Measurements from ENCODE around the gene SNX33.
"Not testable (repeated sequence)": the region's sequence is repeated elsewhere in the genome, so short reads cannot be mapped to it uniquely, and the experiment has no call there.

Gene SNX33

DNA sequence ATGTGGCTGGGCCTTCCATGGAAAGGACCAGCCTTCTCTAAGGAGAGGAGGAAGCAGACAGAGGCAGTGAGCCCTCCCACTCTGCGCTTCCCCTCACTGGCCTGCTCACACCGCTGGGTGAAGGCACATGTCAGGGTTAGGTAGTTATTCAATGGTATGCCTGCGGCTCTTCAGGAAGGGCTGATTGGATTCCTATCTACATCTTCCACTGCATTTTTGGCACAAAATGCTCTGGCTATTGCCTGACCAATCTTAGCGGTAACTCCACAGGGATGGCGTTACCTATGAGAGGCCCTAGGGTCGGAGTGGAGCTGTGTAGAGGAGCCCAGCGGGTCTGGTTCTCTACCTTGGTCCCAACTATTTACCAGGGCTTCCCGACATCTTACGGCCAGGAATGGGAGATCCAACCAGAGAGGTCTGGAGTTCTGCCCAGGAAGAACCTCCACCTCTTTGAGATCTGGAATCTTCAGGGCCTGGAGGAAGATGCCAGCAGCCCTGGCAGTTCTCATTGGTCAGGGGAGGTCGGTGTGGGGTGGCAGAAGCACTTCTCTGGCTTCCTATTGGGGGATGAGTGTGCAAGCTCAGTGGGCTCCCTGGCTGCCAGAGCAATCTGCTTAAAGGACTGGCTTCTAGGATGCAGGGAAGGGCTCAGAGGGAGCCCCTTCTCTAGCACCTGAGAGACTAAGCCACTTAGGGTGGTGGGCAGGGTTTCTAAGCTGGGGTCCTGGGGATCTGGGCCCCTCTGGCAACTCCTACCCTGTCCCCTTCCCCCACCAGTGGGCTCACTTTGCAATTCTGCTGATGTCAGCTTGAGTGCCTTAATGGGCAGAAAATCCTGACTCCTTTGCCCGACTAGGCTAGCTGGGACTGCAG lies 24.3 kb downstream of the SNX33 start:
- Histone ChIP-seq H3K9me3 (no peaks in the 10 kb centered on the region), H3K4me2 (peak overlapping the region; percentile 80), H3K27me3 (no peaks in the 10 kb centered on the region), H3K9ac (no peak overlapping the region), H4K20me1 (no peaks in the 10 kb centered on the region), H3K27ac (no peak overlapping the region), H3K4me1 (peaks cover 47% of the 10 kb centered on the region), H3K4me3 (no peak overlapping the region), H3K36me3 (no peaks in the 10 kb centered on the region)
- TF ChIP-seq Cebpa-rat (IDR thresholded peaks at IDR 0.05): no peak

GRCh38 chr15:75672646-75673425 lies 25.1 kb downstream of the SNX33 start:
- H3K27me3 ChIP-seq: no peaks in the 10 kb centered on the region
- H3K27ac ChIP-seq: peak overlapping the region; percentile 71
- TF ChIP-seq Cebpa-rat (IDR thresholded peaks at IDR 0.05): no peak
- no peak overlapping the region for H3K4me3 ChIP-seq
- peak overlapping the region; percentile 80 for H3K4me2 ChIP-seq
- peak overlapping the region; percentile 50; the same call in 1 of the 2 replicates for H3K9ac ChIP-seq
- H4K20me1 ChIP-seq: no peaks in the 10 kb centered on the region
- no peaks in the 10 kb centered on the region for H3K9me3 ChIP-seq
- H3K36me3 ChIP-seq: no peaks in the 10 kb centered on the region
- peaks cover 54% of the 10 kb centered on the region for H3K4me1 ChIP-seq

DNA sequence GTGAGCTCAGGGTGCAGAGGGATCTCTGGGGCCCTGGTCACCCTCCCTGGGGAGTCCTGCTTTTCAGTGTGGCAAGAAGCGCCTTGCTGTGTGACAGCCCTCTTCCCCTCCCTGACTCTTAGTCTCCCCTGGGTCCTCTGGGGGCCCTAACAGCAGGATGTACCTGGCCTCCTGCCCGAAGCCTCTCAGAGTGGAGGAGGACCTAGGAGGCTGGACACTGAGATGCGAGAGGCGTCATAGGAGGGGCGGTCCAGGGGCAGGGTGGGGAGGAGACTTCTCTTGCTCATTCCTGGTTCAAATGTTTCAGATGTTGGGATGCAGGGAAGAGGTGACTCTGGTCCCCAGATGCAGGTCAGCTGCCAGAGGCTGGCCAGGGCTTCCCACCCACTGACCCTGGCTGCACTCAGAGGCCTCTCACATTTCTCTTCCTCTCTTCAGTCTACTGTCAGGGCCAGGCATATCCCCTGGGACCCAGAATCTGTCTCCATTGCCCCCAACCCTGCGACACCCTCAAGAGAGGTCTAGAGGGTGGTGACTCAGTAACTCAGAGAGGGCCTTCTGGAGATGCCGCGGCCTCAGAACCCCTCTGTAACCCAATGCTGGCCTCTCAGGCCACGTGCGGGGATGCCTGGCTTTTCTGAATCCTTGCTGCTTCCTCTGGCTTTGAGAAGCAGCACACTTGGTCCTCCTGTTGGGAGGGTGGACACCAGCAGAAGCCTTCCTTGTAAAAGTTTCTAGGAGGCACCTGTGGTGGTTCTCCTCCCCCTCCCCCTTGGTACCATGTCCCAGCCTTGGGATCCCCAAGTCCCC lies 25.9 kb downstream of the SNX33 start:
- Histone ChIP-seq H3K36me3 (no peaks in the 10 kb centered on the region), H3K4me1 (peaks cover 62% of the 10 kb centered on the region), H3K9ac (peak overlapping the region; percentile 50; the same call in 1 of the 2 replicates), H3K27me3 (no peaks in the 10 kb centered on the region), H3K9me3 (no peaks in the 10 kb centered on the region), H3K27ac (peak overlapping the region; percentile 71), H4K20me1 (no peaks in the 10 kb centered on the region), H3K4me2 (peak overlapping the region; percentile 80), H3K4me3 (no peak overlapping the region)
- TF ChIP-seq Cebpa-rat (IDR thresholded peaks at IDR 0.05): no peak

DNA sequence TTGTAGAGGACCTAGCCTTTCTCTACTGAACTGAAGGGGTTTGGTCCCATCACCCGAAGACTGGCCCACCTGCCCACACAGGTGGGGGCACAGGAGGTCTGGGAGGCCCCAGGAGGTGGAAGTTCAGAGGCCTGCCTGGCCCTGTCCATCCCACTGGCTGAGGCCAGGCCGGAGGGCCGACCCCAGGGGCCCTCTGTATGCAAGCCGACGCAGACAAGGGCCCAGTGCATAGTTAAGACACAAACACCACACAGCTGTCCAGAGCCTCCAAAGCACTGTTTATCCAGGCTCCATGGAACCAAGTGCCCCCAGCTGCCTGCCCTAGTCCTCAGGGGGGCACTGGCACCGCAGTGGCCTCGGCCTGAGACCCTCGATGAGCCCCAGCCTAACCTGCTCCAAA lies 26.7 kb downstream of the SNX33 start:
- TF ChIP-seq Cebpa-rat (IDR thresholded peaks at IDR 0.05): no peak
- Histone ChIP-seq H3K36me3 (no peaks in the 10 kb centered on the region), H3K4me3 (no peak overlapping the region), H3K4me1 (peaks cover 69% of the 10 kb centered on the region), H3K9me3 (no peaks in the 10 kb centered on the region), H3K4me2 (peak overlapping the region; percentile 80), H3K27ac (peak overlapping the region; percentile 71), H3K9ac (0 out of 2 replicates have a peak overlapping the region, but pooled peaks have one; percentile 50), H4K20me1 (no peaks in the 10 kb centered on the region), H3K27me3 (no peaks in the 10 kb centered on the region)

GRCh38 chr15:75675579-75676404 lies 28.1 kb downstream of the SNX33 start:
- Histone ChIP-seq H3K4me2 (no peak overlapping the region), H3K27me3 (no peaks in the 10 kb centered on the region), H3K9ac (no peak overlapping the region), H3K4me1 (peaks cover 77% of the 10 kb centered on the region), H3K4me3 (no peak overlapping the region), H3K36me3 (no peaks in the 10 kb centered on the region), H3K9me3 (no peaks in the 10 kb centered on the region), H3K27ac (no peak overlapping the region), H4K20me1 (no peaks in the 10 kb centered on the region)
- TF ChIP-seq Cebpa-rat (IDR thresholded peaks at IDR 0.05): no peak

DNA sequence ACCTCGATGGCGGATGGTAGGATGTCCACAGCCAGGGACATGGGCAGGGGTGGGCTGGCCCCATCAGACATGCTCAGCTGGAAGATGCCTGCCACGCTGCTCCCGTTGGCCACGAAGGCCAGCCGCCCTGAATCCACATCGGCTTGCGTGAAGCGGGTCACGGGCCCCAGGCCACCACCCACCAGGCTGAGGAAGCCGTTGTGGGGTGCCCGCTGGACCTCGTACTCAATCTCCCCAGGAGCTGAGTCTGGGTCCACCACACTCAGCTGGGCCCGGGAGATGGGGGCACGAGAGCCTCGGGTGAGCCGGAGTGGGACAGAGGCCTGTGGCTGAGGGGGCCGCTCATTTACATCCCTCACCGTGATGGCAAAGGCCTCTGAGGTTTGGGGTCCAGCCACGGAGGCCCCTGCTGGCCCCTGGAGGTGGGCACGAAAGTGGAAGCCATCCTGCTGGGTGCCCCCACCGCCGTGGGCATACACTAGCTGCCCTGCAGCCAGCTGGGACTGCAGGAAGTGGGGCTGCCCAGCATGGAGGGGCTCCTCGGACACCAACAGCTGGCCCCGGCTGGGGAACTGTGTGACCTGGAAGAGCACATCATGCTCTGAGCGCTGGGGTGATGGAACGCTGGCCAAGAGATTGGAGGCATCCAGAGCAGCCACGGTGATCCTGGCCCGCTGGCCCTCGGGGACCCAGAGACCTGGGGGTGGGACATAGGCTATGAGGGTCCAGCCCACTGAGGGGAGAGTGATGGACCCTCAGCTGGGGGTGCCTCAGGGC lies 29.2 kb downstream of the SNX33 start:
- Histone ChIP-seq H3K4me1 (peaks cover 69% of the 10 kb centered on the region), H3K27me3 (no peaks in the 10 kb centered on the region), H3K36me3 (no peaks in the 10 kb centered on the region), H3K4me3 (no peak overlapping the region), H3K27ac (peak overlapping the region; percentile 52; the same call in 1 of the 2 replicates), H3K9me3 (no peaks in the 10 kb centered on the region), H3K4me2 (peak overlapping the region; percentile 78), H4K20me1 (no peaks in the 10 kb centered on the region), H3K9ac (peak overlapping the region; percentile 60; the same call in 1 of the 2 replicates)
- TF ChIP-seq Cebpa-rat (IDR thresholded peaks at IDR 0.05): no peak

DNA sequence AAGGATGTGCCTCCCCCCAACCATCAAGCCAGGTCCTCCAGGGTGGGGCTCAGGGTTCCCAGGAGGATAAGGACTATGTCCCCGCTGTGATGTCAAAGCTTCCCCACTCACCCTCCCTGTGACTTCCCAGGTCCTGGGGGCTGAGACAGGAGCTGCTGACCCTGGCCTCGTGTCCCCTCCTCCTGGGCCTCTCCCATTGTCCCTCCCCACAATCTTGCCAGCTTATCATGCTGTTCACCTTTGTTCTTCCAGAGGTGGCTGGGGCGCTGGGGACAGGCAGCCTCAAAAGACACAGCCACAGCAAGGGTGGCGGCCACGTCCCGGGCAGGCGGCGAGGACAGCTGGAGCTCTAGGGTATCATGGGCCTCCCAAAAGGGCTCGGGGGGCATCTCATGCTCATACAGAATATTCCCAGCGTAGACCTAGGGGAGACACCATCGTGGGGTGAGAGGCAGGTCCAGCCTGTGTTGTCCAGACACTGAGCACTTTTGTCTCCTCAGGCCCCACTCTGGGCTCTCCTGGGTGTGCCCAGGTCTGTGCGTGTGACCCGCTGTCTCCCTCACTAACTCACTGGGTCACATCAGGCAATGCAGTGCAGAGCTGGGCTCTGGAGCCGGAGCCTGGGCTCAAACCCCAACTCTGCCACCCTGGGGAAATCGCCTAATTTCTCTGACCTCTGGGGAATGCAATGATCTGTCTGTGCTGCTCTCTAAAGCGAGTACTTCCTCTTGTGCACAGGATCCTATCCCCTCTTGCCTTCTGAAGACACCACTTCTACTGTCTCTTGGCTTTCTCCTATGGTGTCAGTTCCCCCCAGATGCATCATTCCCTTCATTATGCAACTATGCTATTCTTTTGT lies 30.0 kb downstream of the SNX33 start:
- H3K4me2 ChIP-seq: peak overlapping the region; percentile 78
- H3K9me3 ChIP-seq: no peaks in the 10 kb centered on the region
- TF ChIP-seq Cebpa-rat (IDR thresholded peaks at IDR 0.05): no peak
- peak overlapping the region; percentile 52 for H3K27ac ChIP-seq
- peak overlapping the region; percentile 60 for H3K9ac ChIP-seq
- no peaks in the 10 kb centered on the region for H3K36me3 ChIP-seq
- peaks cover 61% of the 10 kb centered on the region for H3K4me1 ChIP-seq
- H4K20me1 ChIP-seq: no peaks in the 10 kb centered on the region
- no peak overlapping the region for H3K4me3 ChIP-seq
- no peaks in the 10 kb centered on the region for H3K27me3 ChIP-seq

DNA sequence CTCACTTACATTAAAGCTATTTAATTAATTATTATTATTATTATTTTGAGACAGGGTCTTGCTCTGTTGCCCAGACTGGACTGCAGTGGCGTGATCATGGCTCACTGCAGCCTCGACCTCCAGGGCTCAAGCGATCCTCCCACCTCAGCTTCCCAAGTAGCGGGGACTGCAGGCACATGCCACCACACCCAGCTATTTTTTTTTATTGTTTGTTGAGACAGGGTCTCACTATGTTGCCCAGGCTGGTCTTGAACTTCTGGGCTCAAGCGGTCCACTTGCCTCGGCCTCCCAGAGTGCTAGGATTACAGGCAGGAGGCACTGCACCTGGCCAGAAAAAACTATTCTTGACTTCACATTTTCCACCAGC lies 30.6 kb downstream of the SNX33 start:
- Histone ChIP-seq H3K4me2 (peak overlapping the region; percentile 78), H3K4me1 (peaks cover 58% of the 10 kb centered on the region)
- not testable (repeated sequence) for H3K27me3 ChIP-seq, H3K9me3 ChIP-seq, H3K9ac ChIP-seq, H4K20me1 ChIP-seq, H3K36me3 ChIP-seq, H3K27ac ChIP-seq, H3K4me3 ChIP-seq

Data from BLaER1 (cell line).